ENCODE data around the gene PLEK.

The PLEK gene

DNA sequence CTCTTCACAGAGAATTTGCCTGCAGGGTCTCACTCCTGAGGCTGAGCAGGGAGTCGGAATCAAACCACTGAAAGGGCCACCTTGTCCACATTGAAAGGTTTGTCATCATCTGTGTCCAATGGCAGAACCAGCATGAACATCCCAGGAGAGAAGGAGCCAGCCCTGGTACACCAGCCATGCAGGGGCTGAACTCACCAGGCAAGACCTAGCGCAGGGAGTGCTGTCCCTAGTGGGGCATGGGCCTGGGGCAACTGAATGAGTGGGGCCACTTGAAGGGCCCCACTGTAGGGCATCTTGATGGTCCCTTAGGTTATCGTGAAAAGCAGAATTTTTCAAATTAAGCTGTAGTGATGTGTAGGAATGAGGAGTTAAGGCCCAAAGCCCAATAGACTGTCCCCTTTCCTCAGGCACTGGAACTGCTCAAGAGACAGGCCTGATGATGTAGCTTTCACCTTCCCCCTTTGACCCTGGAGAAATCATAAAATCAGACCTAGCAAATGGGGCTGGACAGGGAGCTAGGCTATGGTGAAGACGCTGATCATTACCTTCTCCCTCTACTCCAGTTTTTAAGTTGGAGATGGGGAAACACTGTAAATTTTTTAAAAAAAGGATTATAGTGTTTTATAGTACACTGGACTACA is 8.4 kb upstream of the PLEK start:
- no peaks in the 10 kb centered on the region for H3K9me3 ChIP-seq (ENCODE audit: control insufficient read depth, insufficient read depth, low read depth, low read length)
- H3K36me3 ChIP-seq (ENCODE audit: control insufficient read depth, insufficient read depth, low read length), result no peaks in the 10 kb centered on the region
- H3K27ac ChIP-seq (ENCODE audit: low read depth, low read length), result no peak overlapping the region
- no peaks in the 10 kb centered on the region for H3K27me3 ChIP-seq (ENCODE audit: control insufficient read depth, insufficient read depth, low read length)
- H3K4me1 ChIP-seq (ENCODE audit: control insufficient read depth, insufficient read depth, low read length), result no peaks in the 10 kb centered on the region
- H3K9ac ChIP-seq (ENCODE audit: low read length), result no peak overlapping the region
- H3K4me3 ChIP-seq (ENCODE audit: low read depth, low read length), result no peak overlapping the region

DNA sequence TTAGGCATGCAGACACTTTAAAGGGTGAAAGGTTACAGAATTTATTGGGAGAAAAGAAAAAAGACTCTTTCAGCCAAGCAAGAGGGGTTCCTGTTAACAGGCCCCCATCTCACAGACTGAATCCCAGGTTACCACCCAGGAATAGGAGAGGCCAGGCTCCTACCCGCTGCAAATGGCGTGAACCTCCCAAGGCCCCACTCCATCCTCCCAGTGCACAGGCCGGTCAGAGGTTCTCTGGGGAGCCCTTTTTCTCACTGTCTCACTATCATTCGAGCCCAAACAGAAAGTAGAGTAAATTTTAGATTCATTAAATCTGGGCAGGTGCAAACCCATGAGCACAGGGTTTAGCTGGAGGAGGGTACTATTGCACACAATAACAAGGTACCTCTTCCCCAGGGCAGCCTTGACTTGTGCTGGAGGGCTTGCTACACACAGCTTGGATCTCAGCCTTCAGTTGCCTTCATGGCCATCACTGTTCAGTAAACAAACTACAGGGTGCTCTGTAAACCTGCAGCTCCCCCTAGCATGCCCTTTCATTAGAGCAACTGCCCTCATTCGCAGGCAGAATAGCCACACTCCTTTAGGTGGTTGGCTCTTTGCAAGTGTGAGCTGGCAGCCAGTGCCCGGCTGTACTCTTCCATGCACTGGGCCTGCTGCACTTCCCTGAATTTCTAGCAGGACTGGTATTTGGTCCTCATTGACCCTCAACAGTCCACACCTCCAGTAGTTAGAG is 7.3 kb upstream of the PLEK start:
- H3K9me3 ChIP-seq (ENCODE audit: control insufficient read depth, insufficient read depth, low read depth, low read length), result no peaks in the 10 kb centered on the region
- H3K36me3 ChIP-seq (ENCODE audit: control insufficient read depth, insufficient read depth, low read length), result no peaks in the 10 kb centered on the region
- peaks cover 6% of the 10 kb centered on the region; the same call in 1 of the 2 replicates for H3K27me3 ChIP-seq (ENCODE audit: control insufficient read depth, insufficient read depth, low read length)
- H3K4me1 ChIP-seq (ENCODE audit: control insufficient read depth, insufficient read depth, low read length), result no peaks in the 10 kb centered on the region
- H3K9ac ChIP-seq (ENCODE audit: low read length), result no peak overlapping the region
- no peak overlapping the region for H3K4me3 ChIP-seq (ENCODE audit: low read depth, low read length)
- H3K27ac ChIP-seq (ENCODE audit: low read depth, low read length), result no peak overlapping the region

DNA sequence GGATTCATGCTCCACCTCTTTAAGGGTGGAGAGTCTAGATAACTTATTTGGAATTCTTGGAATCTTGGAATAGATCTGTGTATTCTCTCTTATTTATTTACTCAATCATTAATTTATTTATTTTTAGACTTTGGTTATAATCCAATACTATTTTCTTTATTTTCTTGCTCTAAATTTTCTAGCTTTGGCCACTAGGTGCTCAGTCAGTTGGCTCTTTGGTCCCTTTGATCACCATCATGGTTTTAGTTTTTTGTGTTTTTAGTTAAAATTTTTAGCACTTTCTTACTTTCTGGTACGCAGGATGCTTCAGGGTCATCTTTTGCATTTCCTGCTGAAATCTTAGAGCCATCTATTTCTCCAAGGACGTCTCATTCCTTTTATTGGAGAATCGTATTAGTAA is 5.2 kb upstream of the PLEK start:
- H3K27ac ChIP-seq (ENCODE audit: low read depth, low read length), result no peak overlapping the region
- no peaks in the 10 kb centered on the region for H3K9me3 ChIP-seq (ENCODE audit: control insufficient read depth, insufficient read depth, low read depth, low read length)
- no peaks in the 10 kb centered on the region for H3K4me1 ChIP-seq (ENCODE audit: control insufficient read depth, insufficient read depth, low read length)
- H3K4me3 ChIP-seq (ENCODE audit: low read depth, low read length), result no peak overlapping the region
- peaks cover 8% of the 10 kb centered on the region; the same call in 1 of the 2 replicates for H3K27me3 ChIP-seq (ENCODE audit: control insufficient read depth, insufficient read depth, low read length)
- H3K9ac ChIP-seq (ENCODE audit: low read length), result no peak overlapping the region
- no peaks in the 10 kb centered on the region for H3K36me3 ChIP-seq (ENCODE audit: control insufficient read depth, insufficient read depth, low read length)

DNA sequence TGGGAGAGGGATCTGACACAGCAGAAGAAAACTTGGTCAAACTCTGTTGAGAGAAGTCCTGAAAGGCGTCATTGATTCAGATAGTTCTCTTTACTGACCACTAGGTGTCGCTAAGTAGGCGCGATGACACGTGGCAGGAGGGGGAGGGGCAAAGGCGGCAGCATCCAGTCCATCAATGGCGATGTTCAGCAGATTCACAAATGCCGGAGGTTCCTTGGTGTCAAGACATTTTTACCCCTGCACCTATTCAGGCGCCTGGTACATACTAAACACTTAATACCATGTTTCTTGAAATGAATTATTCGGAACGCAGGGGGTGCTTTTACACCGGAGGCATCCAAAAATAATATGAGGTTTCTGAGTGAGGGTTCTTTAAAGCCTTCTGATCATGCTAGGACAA is 3.0 kb upstream of the PLEK start:
- no peaks in the 10 kb centered on the region for H3K36me3 ChIP-seq (ENCODE audit: control insufficient read depth, insufficient read depth, low read length)
- peaks cover 8% of the 10 kb centered on the region; the same call in 1 of the 2 replicates for H3K27me3 ChIP-seq (ENCODE audit: control insufficient read depth, insufficient read depth, low read length)
- no peaks in the 10 kb centered on the region for H3K4me1 ChIP-seq (ENCODE audit: control insufficient read depth, insufficient read depth, low read length)
- no peaks in the 10 kb centered on the region for H3K9me3 ChIP-seq (ENCODE audit: control insufficient read depth, insufficient read depth, low read depth, low read length)
- no peak overlapping the region for H3K27ac ChIP-seq (ENCODE audit: low read depth, low read length)
- no peak overlapping the region for H3K9ac ChIP-seq (ENCODE audit: low read length)
- H3K4me3 ChIP-seq (ENCODE audit: low read depth, low read length), result no peak overlapping the region

DNA sequence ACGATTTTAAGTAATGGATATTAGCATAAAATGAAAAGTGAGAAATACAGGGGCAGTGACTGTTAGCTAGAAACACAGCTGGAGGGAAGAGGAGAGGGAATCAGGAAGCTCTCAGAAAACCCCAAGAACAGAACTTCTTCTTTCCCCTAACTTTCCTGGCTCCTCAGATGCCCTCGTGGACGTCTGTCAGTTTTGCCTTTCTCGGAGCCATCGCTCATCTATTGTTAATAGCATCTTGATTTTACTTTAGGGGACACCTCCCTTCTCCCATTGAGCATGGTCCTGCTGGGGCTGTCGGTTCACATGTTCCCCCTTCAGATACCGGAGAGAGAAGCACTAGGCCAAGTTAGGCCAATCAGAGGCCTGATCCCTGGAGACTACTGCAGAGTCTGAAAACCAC is 2.3 kb upstream of the PLEK start:
- Histone ChIP-seq H3K27ac (ENCODE audit: low read depth, low read length) (no peak overlapping the region), H3K36me3 (ENCODE audit: control insufficient read depth, insufficient read depth, low read length) (no peaks in the 10 kb centered on the region), H3K4me3 (ENCODE audit: low read depth, low read length) (no peak overlapping the region), H3K9ac (ENCODE audit: low read length) (no peak overlapping the region), H3K27me3 (ENCODE audit: control insufficient read depth, insufficient read depth, low read length) (peaks cover 8% of the 10 kb centered on the region; the same call in 1 of the 2 replicates), H3K4me1 (ENCODE audit: control insufficient read depth, insufficient read depth, low read length) (no peaks in the 10 kb centered on the region), H3K9me3 (ENCODE audit: control insufficient read depth, insufficient read depth, low read depth, low read length) (no peaks in the 10 kb centered on the region)

DNA sequence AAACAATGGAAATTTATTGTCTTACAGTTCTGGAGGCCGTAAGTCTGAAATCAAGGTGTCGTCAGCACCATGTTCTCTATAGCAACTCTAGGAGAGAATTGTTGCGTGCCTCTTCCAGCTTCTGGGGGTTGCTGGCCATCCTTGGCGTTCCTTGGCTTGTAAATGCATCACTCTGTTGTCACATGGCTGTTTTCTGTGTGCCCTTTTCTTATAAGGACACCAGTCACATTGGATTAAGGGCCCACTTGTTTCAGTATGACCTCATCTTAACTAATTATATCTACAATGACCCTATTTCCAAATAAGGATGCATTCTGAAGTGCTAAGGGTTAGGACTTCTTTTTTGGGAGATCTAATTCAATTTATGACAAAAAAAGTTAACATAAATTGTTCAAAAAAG is 1.4 kb upstream of the PLEK start:
- Histone ChIP-seq H3K9me3 (ENCODE audit: control insufficient read depth, insufficient read depth, low read depth, low read length) (no peaks in the 10 kb centered on the region), H3K4me3 (ENCODE audit: low read depth, low read length) (no peak overlapping the region), H3K9ac (ENCODE audit: low read length) (no peak overlapping the region), H3K36me3 (ENCODE audit: control insufficient read depth, insufficient read depth, low read length) (no peaks in the 10 kb centered on the region), H3K27ac (ENCODE audit: low read depth, low read length) (no peak overlapping the region), H3K4me1 (ENCODE audit: control insufficient read depth, insufficient read depth, low read length) (no peaks in the 10 kb centered on the region), H3K27me3 (ENCODE audit: control insufficient read depth, insufficient read depth, low read length) (peaks cover 8% of the 10 kb centered on the region; the same call in 1 of the 2 replicates)

DNA sequence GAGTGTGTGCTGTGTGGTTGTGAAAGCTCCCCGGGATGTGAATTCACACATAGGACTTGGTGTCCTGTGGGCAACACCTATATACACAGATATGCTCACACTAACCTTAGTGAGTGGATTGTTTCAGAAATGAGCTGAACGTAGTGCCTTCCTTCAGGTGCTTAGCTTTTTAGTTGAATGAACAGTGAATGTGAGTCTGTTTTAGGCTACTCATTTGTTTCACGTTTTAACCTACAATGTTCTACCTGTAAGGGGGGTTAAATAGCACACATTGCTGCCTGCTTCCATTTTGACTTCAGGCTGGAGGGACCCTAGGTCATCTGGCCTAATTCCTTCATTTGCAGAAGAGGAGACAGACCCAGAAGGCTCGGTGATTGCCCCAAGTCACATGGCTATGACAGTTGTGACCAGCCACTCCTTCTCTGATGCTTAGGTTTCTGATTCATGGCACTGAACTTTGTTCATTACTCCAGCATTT is 1.0 kb downstream of the PLEK start:
- Histone ChIP-seq H3K4me3 (ENCODE audit: low read depth, low read length) (no peak overlapping the region), H3K9ac (ENCODE audit: low read length) (no peak overlapping the region), H3K27ac (ENCODE audit: low read depth, low read length) (no peak overlapping the region), H3K9me3 (ENCODE audit: control insufficient read depth, insufficient read depth, low read depth, low read length) (no peaks in the 10 kb centered on the region), H3K4me1 (ENCODE audit: control insufficient read depth, insufficient read depth, low read length) (no peaks in the 10 kb centered on the region), H3K27me3 (ENCODE audit: control insufficient read depth, insufficient read depth, low read length) (peaks cover 8% of the 10 kb centered on the region; the same call in 1 of the 2 replicates), H3K36me3 (ENCODE audit: control insufficient read depth, insufficient read depth, low read length) (no peaks in the 10 kb centered on the region)

DNA sequence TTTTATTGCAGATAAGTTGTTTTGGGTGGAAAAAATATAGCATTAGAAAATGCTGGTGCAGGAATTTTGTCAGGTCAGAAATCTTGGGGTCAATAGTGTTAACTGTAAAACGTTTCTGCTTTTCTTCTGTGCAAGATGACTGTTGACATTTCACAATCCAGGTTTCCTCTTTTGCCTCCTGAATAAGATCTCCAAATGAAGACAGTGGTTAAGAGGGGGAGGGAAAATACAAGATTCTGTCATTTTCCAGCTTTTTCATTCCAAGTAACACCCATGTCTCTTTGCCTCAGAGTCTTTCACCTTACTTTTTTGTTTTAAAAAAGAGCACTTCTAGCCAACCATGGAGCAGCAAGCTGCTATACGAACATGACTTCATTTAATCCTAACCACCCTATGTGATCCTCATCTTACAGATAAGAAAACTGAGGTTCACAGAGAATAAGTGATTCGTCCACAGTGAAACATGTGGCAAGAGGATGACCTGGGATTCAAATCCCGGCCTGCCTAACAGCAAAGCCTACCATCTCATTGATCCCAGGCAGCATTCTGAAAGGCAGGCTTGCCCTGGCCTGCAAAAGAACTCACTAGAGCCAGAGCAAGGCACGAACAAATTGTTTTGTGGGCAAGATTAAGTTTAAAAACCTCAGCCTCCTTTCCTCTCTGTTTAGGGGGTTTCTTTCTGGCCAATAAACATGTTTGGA is 3.0 kb downstream of the PLEK start:
- Histone ChIP-seq H3K4me1 (ENCODE audit: control insufficient read depth, insufficient read depth, low read length) (no peaks in the 10 kb centered on the region), H3K4me3 (ENCODE audit: low read depth, low read length) (no peak overlapping the region), H3K9me3 (ENCODE audit: control insufficient read depth, insufficient read depth, low read depth, low read length) (no peaks in the 10 kb centered on the region), H3K9ac (ENCODE audit: low read length) (no peak overlapping the region), H3K27ac (ENCODE audit: low read depth, low read length) (no peak overlapping the region), H3K36me3 (ENCODE audit: control insufficient read depth, insufficient read depth, low read length) (no peaks in the 10 kb centered on the region), H3K27me3 (ENCODE audit: control insufficient read depth, insufficient read depth, low read length) (no peaks in the 10 kb centered on the region)

DNA sequence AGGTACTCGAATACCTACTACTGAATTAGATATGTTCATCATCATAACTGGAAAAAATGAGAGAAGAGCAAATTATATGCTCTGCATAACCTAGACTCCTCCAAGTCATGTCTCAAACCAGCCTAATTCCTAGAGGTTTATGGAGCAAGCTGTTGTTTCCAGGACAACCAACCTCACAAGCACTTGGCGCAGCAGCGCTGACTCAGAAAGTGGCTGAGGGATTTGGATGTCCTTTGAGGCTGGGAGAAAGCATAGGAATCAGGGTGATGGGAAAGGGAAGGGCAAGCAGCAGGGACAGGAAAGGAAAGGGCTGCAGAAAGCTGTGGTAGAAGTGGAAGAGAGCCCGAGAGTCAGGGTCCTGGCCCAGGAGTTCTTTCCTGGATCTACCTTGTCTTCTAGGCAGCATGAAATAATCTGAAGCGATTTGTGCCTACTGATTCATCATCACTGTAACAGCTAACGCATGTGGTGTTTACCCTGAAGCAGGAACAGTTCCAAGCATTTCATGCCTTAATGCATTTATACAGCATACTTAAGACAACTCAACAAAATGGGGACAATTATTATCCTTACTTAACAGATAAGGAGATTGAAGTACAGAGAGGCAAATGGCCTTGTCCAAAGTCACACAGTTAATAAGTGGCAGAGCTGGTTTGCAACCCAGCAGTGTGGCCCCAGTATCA is 3.7 kb downstream of the PLEK start:
- H3K4me1 ChIP-seq (ENCODE audit: control insufficient read depth, insufficient read depth, low read length), result no peaks in the 10 kb centered on the region
- no peak overlapping the region for H3K4me3 ChIP-seq (ENCODE audit: low read depth, low read length)
- no peaks in the 10 kb centered on the region for H3K36me3 ChIP-seq (ENCODE audit: control insufficient read depth, insufficient read depth, low read length)
- no peaks in the 10 kb centered on the region for H3K9me3 ChIP-seq (ENCODE audit: control insufficient read depth, insufficient read depth, low read depth, low read length)
- no peaks in the 10 kb centered on the region for H3K27me3 ChIP-seq (ENCODE audit: control insufficient read depth, insufficient read depth, low read length)
- no peak overlapping the region for H3K9ac ChIP-seq (ENCODE audit: low read length)
- H3K27ac ChIP-seq (ENCODE audit: low read depth, low read length), result no peak overlapping the region

DNA sequence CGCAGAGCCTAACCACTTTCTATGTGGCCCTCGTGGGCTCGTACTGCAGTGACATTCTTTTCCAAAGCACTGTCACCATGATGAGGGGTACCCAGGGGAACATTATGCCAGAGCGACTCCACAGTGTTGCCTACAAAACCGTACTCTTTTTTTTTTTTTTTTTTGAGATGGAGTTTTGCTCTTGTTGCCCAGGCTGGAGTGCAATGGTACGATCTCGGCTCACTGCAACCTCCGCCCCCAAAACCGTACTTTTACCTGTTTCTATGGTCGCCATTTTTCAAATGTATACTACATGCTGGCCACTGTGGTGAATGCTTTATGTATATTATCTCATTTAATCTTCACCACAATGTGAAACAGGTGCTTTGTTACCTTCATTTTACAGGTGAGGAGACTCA is 4.3 kb downstream of the PLEK start:
- Histone ChIP-seq H3K27me3 (ENCODE audit: control insufficient read depth, insufficient read depth, low read length) (no peaks in the 10 kb centered on the region), H3K9ac (ENCODE audit: low read length) (no peak overlapping the region), H3K36me3 (ENCODE audit: control insufficient read depth, insufficient read depth, low read length) (no peaks in the 10 kb centered on the region), H3K4me3 (ENCODE audit: low read depth, low read length) (no peak overlapping the region), H3K9me3 (ENCODE audit: control insufficient read depth, insufficient read depth, low read depth, low read length) (no peaks in the 10 kb centered on the region), H3K4me1 (ENCODE audit: control insufficient read depth, insufficient read depth, low read length) (no peaks in the 10 kb centered on the region), H3K27ac (ENCODE audit: low read depth, low read length) (no peak overlapping the region)

Data from HUES6 (cell line).